HepG2 (cell line): ENCODE results near the gene SUPV3L1. TPM values are rescaled to one million over a fixed set of nuclear protein-coding genes. Genes with fewer than 3 reads are reported as not detected.

ENCODE experiments used
- polyA plus RNA-seq, 8 experiments: library from polyadenylated mRNA; depleted of rRNA in 3 of 8; stranded (reverse) in 7 of 8; unstranded in 1 of 8; fragments of >200 nt; fragmentation: Illumina TruSeq in 4 of 8; extraction: Trizol in 4 of 8; gene quantifications; 2 replicates each; pipeline versions ENCODE4 v1.2.1 to v1.2.3, GENCODE V29; 2011 to 2016; ENCODE audit warnings: low read depth in 4 of 8, missing spikeins in 1 of 8, mixed read lengths in 1 of 8; ENCODE audit not compliant: insufficient read depth in 1 of 8
- total RNA-seq, 5 experiments: library from RNA; depleted of rRNA; stranded (reverse); fragments of >200 nt; fragmentation: Illumina TruSeq; extraction: Trizol; gene quantifications; 2 replicates each; pipeline ENCODE4 v1.2.3, GENCODE V29; 2016; ENCODE audit warnings: low read depth in 1 of 5

Gene SUPV3L1
- total and polyA plus RNA-seq, 2 of the 13 experiments (the other 11 are each of a cell fraction or from before 2014, with no cell fraction given), result 28.8 to 45.7 TPM

Other genes starting within 250 kb of the SUPV3L1 start
- gene DDX21, start 224.1 kb upstream of the SUPV3L1 start, total RNA-seq (2016; rRNA removed; fragmentation: Illumina TruSeq; extraction: Trizol), result 147 and 243 TPM in 2 replicates
- 44.6 and 52.5 TPM in 2 replicates for gene DDX21, start 224.1 kb upstream of the SUPV3L1 start, polyA plus RNA-seq (2011; rRNA removed)
- 21.9 and 29.9 TPM in 2 replicates for gene KIFBP, start 191.4 kb upstream of the SUPV3L1 start, total RNA-seq (2016; rRNA removed; fragmentation: Illumina TruSeq; extraction: Trizol)
- 10.3 and 13.0 TPM in 2 replicates for gene KIFBP, start 191.4 kb upstream of the SUPV3L1 start, polyA plus RNA-seq (2011; rRNA removed)
- gene SRGN, start 92.1 kb upstream of the SUPV3L1 start, total RNA-seq (2016; rRNA removed; fragmentation: Illumina TruSeq; extraction: Trizol), result 0.09 TPM in 1 of 2 replicates, not detected in the other
- gene SRGN, start 92.1 kb upstream of the SUPV3L1 start, polyA plus RNA-seq (2011; rRNA removed), result not detected in 2 replicates
- 32.6 and 56.7 TPM in 2 replicates for gene VPS26A, start 56.1 kb upstream of the SUPV3L1 start, total RNA-seq (2016; rRNA removed; fragmentation: Illumina TruSeq; extraction: Trizol)
- 10.3 and 12.9 TPM in 2 replicates for gene VPS26A, start 56.1 kb upstream of the SUPV3L1 start, polyA plus RNA-seq (2011; rRNA removed)
- 5.1 and 12.4 TPM in 2 replicates for gene HKDC1, start 40.1 kb downstream of the SUPV3L1 start, total RNA-seq (2016; rRNA removed; fragmentation: Illumina TruSeq; extraction: Trizol)
- 8.1 and 10.1 TPM in 2 replicates for gene HKDC1, start 40.1 kb downstream of the SUPV3L1 start, polyA plus RNA-seq (2011; rRNA removed)
- 0.21 and 0.29 TPM in 2 replicates for gene HK1, start 98.3 kb downstream of the SUPV3L1 start, total RNA-seq (2016; rRNA removed; fragmentation: Illumina TruSeq; extraction: Trizol)
- gene HK1, start 98.3 kb downstream of the SUPV3L1 start, polyA plus RNA-seq (2011; rRNA removed), result 1.3 and 1.5 TPM in 2 replicates
- gene TACR2, start 236.7 kb downstream of the SUPV3L1 start, total RNA-seq (2016; rRNA removed; fragmentation: Illumina TruSeq; extraction: Trizol), result not detected in 2 replicates
- gene TACR2, start 236.7 kb downstream of the SUPV3L1 start, polyA plus RNA-seq (2011; rRNA removed), result 0.04 TPM in 1 of 2 replicates, not detected in the other